Activated CD4-positive, alpha-beta T cell treated with anti-CD3 and anti-CD28 coated beads, Interleukin-2, amount 10 ng/mL, durations not matched to agents 7 days and 5 days (primary cell): Measurements from ENCODE around the gene ZNF469. TPM values are rescaled to one million over a fixed set of nuclear protein-coding genes. Genes with fewer than 3 reads are reported as not detected.
"Not testable (repeated sequence)": the region's sequence is repeated elsewhere in the genome, so short reads cannot be mapped to it uniquely, and the experiment has no call there.

ENCODE experiments used
- CTCF ChIA-PET: fragments of 350-600 bp; sonication (Branson Sonifier 250); formaldehyde crosslinking; loops from one replicate; lab custom pipeline; 2021; ENCODE audit warnings: antibody characterized with exemption; lab: Charles Lee
- POLR2A ChIA-PET: fragments of 350-600 bp; sonication (Branson Sonifier 250); formaldehyde crosslinking; loops from one replicate; lab custom pipeline; 2021; ENCODE audit warnings: antibody characterized with exemption; lab: Charles Lee
- DNase-seq: peaks from one replicate; pipeline ENCODE4 v3.0.0-alpha.2; 2020
- H3K27ac Mint-ChIP-seq: one replicate; pipeline ENCODE4 v1.8.0; 2021; ENCODE audit warnings: mild to moderate bottlenecking, moderate library complexity, mixed read lengths
- H3K27me3 Mint-ChIP-seq: one replicate; pipeline ENCODE4 v1.8.0; 2021; ENCODE audit warnings: mixed read lengths
- H3K36me3 Mint-ChIP-seq: one replicate; pipeline ENCODE4 v1.8.0; 2021; ENCODE audit warnings: low read depth, mixed read lengths
- H3K4me1 Mint-ChIP-seq: one replicate; pipeline ENCODE4 v1.8.0; 2021; ENCODE audit warnings: mixed read lengths
- H3K4me3 Mint-ChIP-seq: one replicate; pipeline ENCODE4 v1.8.0; 2021; ENCODE audit warnings: mild to moderate bottlenecking, moderate library complexity, mixed read lengths
- H3K9me3 Mint-ChIP-seq: one replicate; pipeline ENCODE4 v1.8.0; 2021; ENCODE audit warnings: mixed read lengths
- total RNA-seq, 2 experiments: library from RNA; stranded (reverse); gene quantifications; one replicate each; pipeline ENCODE4 v1.2.3, GENCODE V29; 2021

The ZNF469 gene
- total RNA-seq, 2 experiments from 2014 or later, result 0.20 to 0.23 TPM

DNA sequence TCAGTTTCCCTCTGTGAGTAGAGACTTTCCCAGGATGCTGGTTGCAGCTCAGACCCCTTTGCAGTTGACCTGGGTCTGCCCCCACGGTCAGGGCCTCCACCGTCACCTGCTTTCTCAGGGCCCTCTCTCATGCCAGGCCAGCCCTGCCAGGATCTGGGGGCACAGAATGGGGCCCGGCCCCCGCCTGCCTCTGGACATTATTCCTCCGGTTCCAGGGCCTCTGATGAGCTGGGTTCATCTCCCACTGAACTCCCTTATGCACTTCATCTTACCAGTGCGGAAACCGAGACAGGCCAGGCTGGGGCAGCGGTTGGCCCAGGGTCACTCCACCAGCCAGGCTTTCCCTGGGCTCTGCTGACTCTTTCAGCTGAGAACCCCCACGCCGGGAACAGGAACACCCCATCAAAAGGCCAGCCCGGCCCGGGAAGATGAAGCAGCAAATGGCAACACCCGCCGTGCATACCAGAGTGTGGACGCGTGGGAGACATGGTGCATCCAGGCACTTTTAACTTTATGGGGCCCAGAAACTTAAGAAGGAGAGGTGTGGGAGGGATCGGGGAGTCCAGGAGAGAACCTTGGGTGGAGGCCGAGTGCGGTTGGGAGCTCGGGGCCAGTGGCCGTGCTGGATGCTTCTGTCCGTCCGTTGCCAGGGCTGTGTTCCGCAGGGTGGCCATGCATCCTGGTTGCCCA lies 19.9 kb downstream of the ZNF469 start:
- peaks cover 4% of the 10 kb centered on the region for H3K9me3 Mint-ChIP-seq
- ChIA-PET CTCF (interaction anchor here (0.5 kb wide), 1 partner anchor 205 kb away, joined by 3 read pairs; no protein-coding TSS in a partner anchor), POLR2A (no interaction called here)
- no peaks in the 10 kb centered on the region for H3K27me3 Mint-ChIP-seq
- no peaks in the 10 kb centered on the region for H3K36me3 Mint-ChIP-seq
- peaks cover 4% of the 10 kb centered on the region for H3K4me1 Mint-ChIP-seq
- DNase-seq, result no peak
- no peak overlapping the region for H3K4me3 Mint-ChIP-seq
- no peak overlapping the region for H3K27ac Mint-ChIP-seq

DNA sequence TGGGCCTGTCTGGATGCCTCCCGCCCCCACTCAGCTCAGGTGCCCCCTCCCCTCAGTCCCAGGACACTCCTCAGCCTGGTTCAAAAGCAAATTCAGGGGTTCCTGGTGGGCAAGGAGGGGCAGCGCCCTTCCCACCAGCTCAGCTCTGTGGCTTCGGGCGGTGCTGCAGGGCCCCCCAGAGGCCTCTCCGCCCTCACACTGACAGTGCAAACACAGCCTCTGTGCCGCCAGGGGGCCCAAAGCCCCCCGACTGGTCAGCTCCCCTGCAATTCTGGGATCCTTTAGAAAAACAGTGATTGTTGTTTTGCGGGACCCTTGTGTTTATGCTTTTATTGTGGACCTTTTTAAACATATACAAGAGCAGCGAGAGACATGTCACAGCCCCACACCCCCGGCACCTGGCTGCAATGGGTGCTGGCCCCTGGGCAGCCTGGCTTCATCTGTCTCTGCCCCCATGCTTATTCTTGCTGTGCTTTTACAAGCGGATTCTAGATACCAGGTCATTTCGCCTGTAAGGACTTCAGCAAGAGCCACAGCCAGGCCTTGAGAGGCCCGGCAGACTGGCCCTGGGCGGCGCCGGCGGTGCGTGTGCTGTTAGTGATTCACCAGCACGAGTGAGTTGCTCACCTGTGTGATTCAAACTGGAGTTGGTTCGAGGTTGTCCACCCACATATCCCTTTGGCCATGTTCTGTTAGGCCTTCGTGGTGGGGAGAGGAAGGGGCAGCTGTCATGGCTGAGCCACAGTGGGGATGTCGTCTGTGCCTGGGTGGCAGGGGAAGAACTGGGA lies 21.2 kb downstream of the ZNF469 start:
- no peak overlapping the region for H3K27ac Mint-ChIP-seq
- no peaks in the 10 kb centered on the region for H3K27me3 Mint-ChIP-seq
- H3K9me3 Mint-ChIP-seq, result no peaks in the 10 kb centered on the region
- H3K4me1 Mint-ChIP-seq, result peaks cover 8% of the 10 kb centered on the region
- ChIA-PET POLR2A (no interaction called here), CTCF (no interaction called here)
- DNase-seq, result no peak
- H3K4me3 Mint-ChIP-seq, result no peak overlapping the region
- no peaks in the 10 kb centered on the region for H3K36me3 Mint-ChIP-seq

DNA sequence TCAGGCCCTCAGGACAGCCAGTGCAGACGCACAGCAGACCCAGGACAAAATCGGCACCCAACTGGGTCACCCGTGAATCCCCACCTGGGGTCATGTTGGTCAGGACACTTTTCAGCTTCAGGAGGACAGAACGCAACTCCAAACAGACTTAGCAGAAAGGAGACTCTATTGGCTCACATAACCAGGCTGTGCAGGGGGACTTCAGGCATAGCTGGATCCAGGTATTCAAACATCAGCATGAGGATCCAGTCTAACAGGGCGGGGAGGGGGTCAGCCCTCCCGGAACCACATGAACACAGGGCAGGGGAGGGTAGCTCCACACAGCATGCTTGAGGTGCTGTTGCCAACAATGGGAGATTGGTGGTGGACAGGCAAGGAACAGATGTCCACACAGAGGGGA lies 22.0 kb downstream of the ZNF469 start:
- Mint-ChIP-seq H3K27ac (no peak overlapping the region), H3K4me3 (no peak overlapping the region), H3K4me1 (peaks cover 8% of the 10 kb centered on the region), H3K27me3 (no peaks in the 10 kb centered on the region), H3K9me3 (no peaks in the 10 kb centered on the region), H3K36me3 (no peaks in the 10 kb centered on the region)
- ChIA-PET CTCF (no interaction called here), POLR2A (no interaction called here)
- no peak for DNase-seq

DNA sequence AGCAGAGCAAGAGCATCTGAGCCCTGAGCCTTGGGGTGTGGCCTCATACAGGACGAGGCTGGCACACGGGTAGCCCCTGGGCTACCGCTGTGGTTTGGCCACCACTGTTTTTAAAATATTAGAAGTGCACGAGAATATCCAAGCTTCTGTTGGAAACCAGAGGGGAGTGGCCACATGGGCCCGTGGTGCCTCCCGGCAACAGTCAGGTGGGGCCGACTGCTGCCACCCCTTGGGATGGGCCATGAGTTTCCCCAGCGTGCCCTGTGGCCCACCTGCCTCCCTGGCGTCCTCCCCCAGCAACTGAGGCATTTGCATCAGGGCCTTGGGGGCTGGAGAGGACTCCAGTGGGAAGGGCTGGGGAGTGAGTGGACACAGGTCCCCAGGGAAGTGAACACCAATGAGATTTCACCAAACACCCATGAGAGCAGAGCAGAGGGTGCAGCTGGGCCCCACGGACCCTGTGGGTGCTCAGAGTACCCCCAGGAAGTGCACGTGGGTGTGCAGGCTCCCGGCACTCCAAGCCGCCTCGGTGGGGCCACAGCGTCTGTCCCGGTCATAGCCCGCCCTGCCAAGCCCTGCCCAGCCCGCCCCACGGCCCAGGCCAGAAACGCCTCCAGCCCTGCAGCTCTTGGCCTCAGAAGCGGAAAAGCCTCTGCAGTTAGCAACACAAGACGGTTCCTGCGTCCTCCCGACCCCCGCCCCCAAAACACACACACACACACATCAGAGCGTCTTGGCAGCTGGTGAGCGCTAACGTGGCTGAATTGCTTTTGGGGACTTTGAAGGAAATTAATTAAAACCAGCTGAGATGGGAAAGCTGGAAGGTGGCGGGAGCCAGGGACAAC lies 22.7 kb downstream of the ZNF469 start:
- Mint-ChIP-seq H3K4me3 (no peak overlapping the region), H3K27ac (no peak overlapping the region), H3K9me3 (no peaks in the 10 kb centered on the region), H3K27me3 (no peaks in the 10 kb centered on the region), H3K36me3 (no peaks in the 10 kb centered on the region), H3K4me1 (peaks cover 8% of the 10 kb centered on the region)
- no peak for DNase-seq
- ChIA-PET POLR2A (no interaction called here), CTCF (no interaction called here)

DNA sequence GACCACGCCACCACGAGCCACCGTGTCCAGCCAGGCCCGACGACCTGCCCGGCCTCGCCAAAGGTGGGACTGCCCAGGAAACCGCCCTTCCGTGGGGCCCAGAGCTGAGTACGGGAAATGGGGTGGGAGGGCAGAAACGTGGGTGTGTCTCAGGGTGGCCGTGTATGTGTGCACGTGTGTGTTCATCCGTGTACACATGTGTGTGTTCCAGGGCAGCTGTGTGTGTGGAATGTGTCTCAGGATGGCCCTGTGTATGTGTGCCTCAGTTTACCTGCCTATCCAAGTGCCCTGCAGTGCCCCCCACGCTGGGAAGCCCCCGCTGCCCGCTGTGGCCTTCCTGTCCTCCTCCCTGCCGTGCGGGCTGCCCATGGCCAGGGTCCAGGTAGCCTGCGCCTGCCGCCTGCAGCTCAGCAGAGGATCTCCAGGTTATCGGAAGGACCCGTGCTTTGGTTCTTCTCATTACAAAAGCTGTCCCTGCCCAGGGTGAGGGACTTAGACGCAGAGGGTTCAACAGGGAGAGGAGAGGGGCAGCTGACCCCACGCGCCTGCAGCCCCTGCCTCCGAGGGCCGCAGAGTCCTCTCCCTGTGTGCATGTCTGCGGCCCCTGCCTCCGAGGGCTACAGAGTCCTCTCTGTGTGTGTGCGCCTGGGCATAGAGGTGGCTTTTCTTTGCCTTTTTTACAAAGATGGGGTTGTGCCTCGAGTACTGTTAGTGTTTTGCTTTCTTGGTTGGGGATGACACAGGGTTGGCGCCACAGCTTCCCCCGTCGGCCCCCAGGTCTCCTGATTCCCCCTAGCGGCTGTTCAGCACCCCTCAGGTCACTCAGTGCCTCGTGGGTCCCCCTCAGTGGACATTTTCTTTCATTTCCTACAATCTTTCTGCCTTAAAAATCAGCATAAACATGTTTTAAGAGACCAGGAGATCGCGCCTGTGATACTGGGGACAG lies 23.6 kb downstream of the ZNF469 start:
- CTCF ChIA-PET, result no interaction called here
- H3K27me3 Mint-ChIP-seq, result no peaks in the 10 kb centered on the region
- H3K4me1 Mint-ChIP-seq, result peaks cover 8% of the 10 kb centered on the region
- H3K27ac Mint-ChIP-seq, result no peak overlapping the region
- H3K9me3 Mint-ChIP-seq, result no peaks in the 10 kb centered on the region
- no peak for DNase-seq
- POLR2A ChIA-PET, result no interaction called here
- H3K36me3 Mint-ChIP-seq, result no peaks in the 10 kb centered on the region
- H3K4me3 Mint-ChIP-seq, result no peak overlapping the region

DNA sequence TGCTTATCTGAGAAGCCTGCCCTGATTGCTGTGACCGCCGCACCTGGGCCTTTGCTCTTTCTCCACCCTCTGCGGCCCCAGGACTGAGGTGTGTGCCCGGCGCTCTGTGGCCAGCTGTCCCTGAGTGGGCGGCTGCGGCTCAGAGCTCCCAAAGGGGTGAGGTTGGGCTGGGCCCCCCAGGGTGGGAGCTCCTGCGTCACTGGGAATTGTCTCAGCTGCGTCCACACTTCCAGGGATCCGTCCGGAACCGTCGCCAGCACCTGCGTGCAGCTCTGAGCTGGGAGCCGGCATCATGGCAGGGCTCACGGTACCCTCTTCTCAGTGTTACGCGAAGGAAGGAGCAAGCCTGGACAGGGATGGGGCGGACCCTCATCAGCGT lies 24.3 kb downstream of the ZNF469 start:
- DNase-seq, result no peak
- H3K27ac Mint-ChIP-seq, result no peak overlapping the region
- POLR2A ChIA-PET, result no interaction called here

DNA sequence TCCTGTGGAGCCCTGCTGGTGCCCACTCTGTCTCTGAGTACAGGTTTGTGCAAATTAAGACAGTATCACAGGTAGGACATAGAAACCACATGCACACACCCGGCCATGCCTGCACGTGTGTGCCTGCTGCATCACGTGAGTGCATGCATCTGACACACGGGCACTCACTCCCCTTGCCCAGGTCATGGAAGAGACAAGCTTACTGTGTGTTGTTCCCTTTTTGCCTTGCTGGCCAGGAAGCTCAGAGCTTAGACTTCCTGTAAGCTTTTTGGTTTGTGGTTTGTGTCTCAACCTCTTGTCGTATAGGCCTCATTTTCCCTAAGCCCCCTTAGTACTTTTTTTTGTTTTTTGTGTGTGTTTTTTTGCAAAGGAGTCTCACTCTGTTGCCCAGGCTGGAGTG lies 25.0 kb downstream of the ZNF469 start:
- H3K27ac Mint-ChIP-seq, result no peak overlapping the region
- H3K27me3 Mint-ChIP-seq, result no peaks in the 10 kb centered on the region
- H3K36me3 Mint-ChIP-seq, result no peaks in the 10 kb centered on the region
- H3K4me3 Mint-ChIP-seq, result no peak overlapping the region
- CTCF ChIA-PET, result no interaction called here
- H3K9me3 Mint-ChIP-seq, result no peaks in the 10 kb centered on the region
- DNase-seq, result no peak
- POLR2A ChIA-PET, result no interaction called here
- H3K4me1 Mint-ChIP-seq, result peaks cover 8% of the 10 kb centered on the region

More for the DNA sequence above, 24.3 kb downstream of the ZNF469 start:
- Mint-ChIP-seq H3K4me1 (peaks cover 8% of the 10 kb centered on the region), H3K4me3 (no peak overlapping the region), H3K27me3 (no peaks in the 10 kb centered on the region), H3K36me3 (no peaks in the 10 kb centered on the region), H3K9me3 (no peaks in the 10 kb centered on the region)
- CTCF ChIA-PET, result no interaction called here

DNA sequence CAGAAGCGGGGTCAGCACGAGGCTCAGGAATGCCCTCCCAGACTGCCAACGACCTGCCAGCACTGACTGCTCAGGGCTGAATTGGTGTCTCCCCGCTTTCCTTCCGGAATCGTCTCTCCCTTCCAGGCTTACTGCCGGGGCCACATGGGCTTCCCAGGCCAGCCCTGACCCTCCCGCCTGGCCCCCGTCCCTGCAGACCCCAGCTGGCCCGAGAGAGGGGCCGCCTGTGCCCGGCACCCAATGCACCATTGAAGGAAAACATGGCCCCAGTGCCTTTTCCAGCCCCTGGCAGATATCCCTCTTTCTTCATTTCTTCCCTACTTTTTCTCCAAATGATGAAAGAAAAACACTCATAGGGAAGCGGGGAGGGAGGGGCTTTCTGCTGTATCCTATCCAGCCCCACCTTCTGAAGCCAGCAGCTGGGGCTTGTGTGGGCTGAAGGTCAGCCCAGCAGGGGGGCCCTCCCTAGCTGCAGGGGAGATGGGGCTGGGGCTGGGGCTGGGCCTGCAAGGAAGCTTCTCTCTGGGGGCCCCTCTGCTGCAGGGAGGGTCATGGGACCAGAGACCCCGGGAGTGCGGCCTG lies 25.9 kb downstream of the ZNF469 start:
- H3K4me3 Mint-ChIP-seq, result no peak overlapping the region
- H3K36me3 Mint-ChIP-seq, result no peaks in the 10 kb centered on the region
- ChIA-PET CTCF (no interaction called here), POLR2A (no interaction called here)
- no peak for DNase-seq
- no peaks in the 10 kb centered on the region for H3K9me3 Mint-ChIP-seq
- no peaks in the 10 kb centered on the region for H3K27me3 Mint-ChIP-seq
- peaks cover 8% of the 10 kb centered on the region for H3K4me1 Mint-ChIP-seq
- no peak overlapping the region for H3K27ac Mint-ChIP-seq

DNA sequence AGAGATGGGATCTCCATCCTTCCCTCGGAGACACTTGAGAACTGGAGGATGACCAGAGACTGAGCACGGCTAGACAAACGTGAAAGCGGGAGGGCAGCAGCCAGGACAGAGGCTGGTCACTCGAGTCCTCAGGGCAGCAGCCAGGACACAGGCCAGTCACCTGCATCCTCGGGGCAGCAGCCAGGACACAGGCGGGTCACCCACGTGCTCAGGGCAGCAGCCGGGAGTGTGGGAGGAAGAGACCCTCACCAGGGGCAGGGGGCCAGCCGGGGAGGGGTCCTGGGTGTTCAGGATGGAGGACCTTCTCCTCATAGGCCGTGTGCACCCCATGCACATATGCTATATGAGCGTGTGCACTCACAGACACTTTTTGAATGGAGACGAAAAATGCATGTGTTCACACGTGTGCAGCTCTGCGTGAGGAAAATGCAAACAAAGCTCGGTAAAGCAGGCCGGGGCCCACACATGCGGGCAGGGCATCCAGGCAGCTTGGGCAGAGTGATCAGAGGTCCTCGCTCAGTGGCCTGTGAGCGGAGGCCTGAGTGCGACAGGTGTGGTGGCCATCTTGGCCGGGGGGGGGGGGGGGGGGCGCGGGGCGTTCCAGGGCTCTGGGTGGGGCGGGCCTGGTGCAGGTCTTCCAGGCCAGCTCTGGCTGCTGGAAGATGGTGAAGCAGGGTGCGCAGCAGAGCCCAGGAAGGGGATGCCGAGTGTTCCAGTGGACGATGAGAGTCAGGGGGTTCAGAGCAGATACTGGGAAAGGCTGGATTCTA lies 26.7 kb downstream of the ZNF469 start:
- Mint-ChIP-seq H3K36me3 (no peaks in the 10 kb centered on the region), H3K27me3 (no peaks in the 10 kb centered on the region), H3K27ac (no peak overlapping the region), H3K4me1 (peaks cover 8% of the 10 kb centered on the region), H3K4me3 (no peak overlapping the region), H3K9me3 (no peaks in the 10 kb centered on the region)
- no peak for DNase-seq
- ChIA-PET CTCF (no interaction called here), POLR2A (no interaction called here)

DNA sequence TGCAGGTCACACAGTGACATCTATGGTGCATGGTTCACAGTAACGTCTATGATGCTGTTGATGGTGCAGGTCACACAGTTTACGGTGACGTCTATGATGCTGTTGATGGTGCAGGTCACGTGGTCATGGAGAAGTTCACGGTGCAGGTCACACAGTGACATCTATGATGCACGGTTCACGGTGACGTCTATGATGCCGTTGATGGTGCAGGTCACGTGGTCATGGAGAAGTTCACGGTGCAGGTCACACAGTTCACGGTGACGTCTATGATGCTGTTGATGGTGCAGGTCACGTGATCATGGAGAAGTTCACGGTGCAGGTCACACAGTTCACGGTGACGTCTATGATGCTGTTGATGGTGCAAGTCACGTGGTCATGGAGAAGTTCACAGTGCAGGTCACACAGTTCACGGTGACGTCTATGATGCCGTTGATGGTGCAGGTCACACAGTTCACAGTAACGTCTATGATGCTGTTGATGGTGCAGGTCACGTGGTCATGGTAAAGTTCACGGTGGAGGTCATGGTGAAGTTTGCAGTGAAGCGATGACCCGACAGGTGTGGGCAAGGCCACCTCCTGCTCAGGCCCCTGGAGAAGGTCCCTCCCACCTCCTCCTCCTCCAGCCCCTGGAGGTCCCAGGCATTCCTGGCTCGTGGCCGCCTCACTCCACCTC lies 27.7 kb downstream of the ZNF469 start:
- H3K36me3 Mint-ChIP-seq, POLR2A ChIA-PET, DNase-seq, H3K27me3 Mint-ChIP-seq, H3K9me3 Mint-ChIP-seq, H3K27ac Mint-ChIP-seq, CTCF ChIA-PET, H3K4me3 Mint-ChIP-seq, H3K4me1 Mint-ChIP-seq: not testable (repeated sequence)

DNA sequence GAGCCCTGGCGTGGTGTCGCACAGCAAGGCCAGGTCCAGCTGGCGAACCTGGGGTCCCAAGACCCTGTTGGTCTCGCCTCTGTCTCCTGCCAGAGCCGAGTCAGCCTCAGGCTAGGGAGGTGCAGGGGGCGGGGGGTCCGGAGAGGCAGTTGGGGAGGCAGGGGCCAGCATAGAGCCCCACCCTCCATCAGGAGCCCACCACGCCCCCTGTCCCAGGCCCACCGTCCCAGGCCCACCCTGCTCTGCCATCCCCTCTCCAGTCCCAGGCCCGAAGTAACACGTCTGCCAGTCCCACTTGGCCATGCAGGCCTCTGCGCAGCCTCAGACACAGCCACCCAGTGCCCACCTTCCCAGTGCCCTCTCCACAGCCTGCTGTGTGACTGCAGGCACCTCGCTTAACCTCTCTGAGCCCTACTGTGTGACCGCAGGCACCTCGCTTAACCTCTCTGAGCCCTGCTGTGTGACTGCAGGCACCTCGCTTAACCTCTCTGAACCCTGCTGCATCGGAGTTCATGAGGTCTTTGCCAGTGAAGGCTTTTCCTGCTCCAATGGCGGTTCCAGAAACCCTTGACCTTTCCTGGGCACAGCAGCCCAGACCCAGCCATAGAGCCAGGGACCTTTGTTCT lies 29.3 kb downstream of the ZNF469 start:
- Mint-ChIP-seq H3K4me3 (no peak overlapping the region), H3K4me1 (peaks cover 8% of the 10 kb centered on the region), H3K36me3 (no peaks in the 10 kb centered on the region), H3K9me3 (no peaks in the 10 kb centered on the region), H3K27me3 (no peaks in the 10 kb centered on the region), H3K27ac (no peak overlapping the region)
- no peak for DNase-seq
- ChIA-PET CTCF (no interaction called here), POLR2A (no interaction called here)
